ENCODE measurements around the gene COX6B1. TPM values are rescaled to one million over a fixed set of nuclear protein-coding genes. Genes with fewer than 3 reads are reported as not detected.

The COX6B1 gene
- total and polyA plus RNA-seq, 9 donors: 181 to 601 (median 254) TPM

DNA sequence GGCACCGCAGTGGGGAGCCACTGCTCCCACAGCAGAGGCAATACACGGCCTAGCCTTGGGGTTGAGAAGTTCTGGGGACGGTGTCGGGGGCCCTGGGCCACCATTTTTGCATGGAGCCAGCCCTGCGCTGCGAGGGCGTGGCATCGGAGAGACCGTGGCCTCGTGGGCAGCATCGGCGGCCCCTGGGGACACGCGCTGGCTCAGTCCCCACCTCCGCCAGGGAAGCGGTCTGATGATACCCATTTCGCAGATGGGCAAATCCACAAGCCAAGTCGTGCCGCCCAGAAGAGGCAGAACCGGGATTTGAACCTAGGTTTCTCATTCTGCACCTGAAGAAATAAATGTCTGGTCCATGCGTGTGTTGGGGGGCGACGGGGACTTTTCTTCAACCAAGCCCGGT, 17.0 kb downstream of the COX6B1 start:
- H3K4me3 ChIP-seq: no peak overlapping the region
- H3K4me1 ChIP-seq (ENCODE audit: insufficient read depth): no peaks in the 10 kb centered on the region
- H3K36me3 ChIP-seq: no peaks in the 10 kb centered on the region
- TF ChIP-seq, protein P1, sequence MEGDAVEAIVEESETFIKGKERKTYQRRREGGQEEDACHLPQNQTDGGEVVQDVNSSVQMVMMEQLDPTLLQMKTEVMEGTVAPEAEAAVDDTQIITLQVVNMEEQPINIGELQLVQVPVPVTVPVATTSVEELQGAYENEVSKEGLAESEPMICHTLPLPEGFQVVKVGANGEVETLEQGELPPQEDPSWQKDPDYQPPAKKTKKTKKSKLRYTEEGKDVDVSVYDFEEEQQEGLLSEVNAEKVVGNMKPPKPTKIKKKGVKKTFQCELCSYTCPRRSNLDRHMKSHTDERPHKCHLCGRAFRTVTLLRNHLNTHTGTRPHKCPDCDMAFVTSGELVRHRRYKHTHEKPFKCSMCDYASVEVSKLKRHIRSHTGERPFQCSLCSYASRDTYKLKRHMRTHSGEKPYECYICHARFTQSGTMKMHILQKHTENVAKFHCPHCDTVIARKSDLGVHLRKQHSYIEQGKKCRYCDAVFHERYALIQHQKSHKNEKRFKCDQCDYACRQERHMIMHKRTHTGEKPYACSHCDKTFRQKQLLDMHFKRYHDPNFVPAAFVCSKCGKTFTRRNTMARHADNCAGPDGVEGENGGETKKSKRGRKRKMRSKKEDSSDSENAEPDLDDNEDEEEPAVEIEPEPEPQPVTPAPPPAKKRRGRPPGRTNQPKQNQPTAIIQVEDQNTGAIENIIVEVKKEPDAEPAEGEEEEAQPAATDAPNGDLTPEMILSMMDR (IDR thresholded peaks at IDR 0.05): no peak
- TF ChIP-seq POLR2A (IDR thresholded peaks at IDR 0.05): no peak
- no peak for TF ChIP-seq EP300 (IDR thresholded peaks at IDR 0.05)
- H3K27ac ChIP-seq: no peak overlapping the region
- no peaks in the 10 kb centered on the region for H3K9me3 ChIP-seq
- 91 to 94% (median 94%) methylated on average over 24 of the region's 24 CpGs for WGBS, 3 donors
- no peaks in the 10 kb centered on the region for H3K27me3 ChIP-seq
- intact Hi-C loops (cut with DNase I): no loop called here
- DNase-seq: no peak

GRCh38 chr19:35665604-35666003, 17.5 kb downstream of the COX6B1 start:
- H3K4me3 ChIP-seq: no peak overlapping the region
- no peak overlapping the region for H3K27ac ChIP-seq
- no peaks in the 10 kb centered on the region for H3K9me3 ChIP-seq
- no peak for DNase-seq
- intact Hi-C loops (cut with DNase I): no loop called here
- no peaks in the 10 kb centered on the region for H3K27me3 ChIP-seq
- TF ChIP-seq, protein P1 (IDR thresholded peaks at IDR 0.05): no peak
- TF ChIP-seq EP300 (IDR thresholded peaks at IDR 0.05) (no peak), POLR2A (IDR thresholded peaks at IDR 0.05) (no peak)
- no peaks in the 10 kb centered on the region for H3K36me3 ChIP-seq
- H3K4me1 ChIP-seq (ENCODE audit: insufficient read depth): no peaks in the 10 kb centered on the region
- WGBS, 3 donors: 61 to 81% (median 61%) methylated on average over 7 of the region's 7 CpGs

DNA sequence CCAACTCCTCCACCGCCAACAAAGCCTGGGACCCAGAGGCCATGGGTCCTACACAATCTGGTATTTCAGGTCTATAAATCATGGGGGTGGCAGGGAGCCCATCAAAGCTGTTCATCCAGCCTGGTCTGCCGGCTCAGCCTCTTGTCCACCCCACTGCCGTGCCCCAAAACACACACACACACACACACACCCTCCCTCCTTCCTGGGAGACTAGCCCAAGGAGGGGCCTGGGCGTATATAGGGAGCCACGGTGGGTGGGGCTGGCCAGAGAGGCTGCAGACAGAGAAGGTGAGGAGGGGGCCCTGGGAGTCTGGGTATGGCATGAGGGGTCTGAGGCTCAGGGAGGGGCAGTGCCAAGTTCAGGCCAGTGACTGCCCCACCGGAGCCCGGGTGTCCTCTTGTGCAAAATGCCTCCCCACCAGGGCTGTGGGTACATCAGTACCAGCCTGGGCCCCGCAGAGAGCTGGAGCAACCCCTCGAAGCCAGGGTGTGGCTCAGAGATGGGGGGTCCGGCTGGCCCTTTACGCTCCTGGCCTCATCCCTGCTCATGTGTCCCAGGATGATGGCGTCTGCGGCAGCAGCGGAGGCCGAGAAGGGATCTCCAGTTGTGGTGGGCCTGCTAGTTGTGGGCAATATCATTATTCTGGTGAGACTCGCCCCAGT, 18.3 kb downstream of the COX6B1 start, which contains the start of gene UPK1A:
TSS of gene UPK1A (plus strand) at position 267 of the 663 bp plus-strand sequence. CDS start at position 563, 296 bp downstream.
- H3K4me1 ChIP-seq (ENCODE audit: insufficient read depth): no peaks in the 10 kb centered on the region
- TF ChIP-seq EP300 (IDR thresholded peaks at IDR 0.05) (no peak), POLR2A (IDR thresholded peaks at IDR 0.05) (no peak)
- TF ChIP-seq, protein P1 (IDR thresholded peaks at IDR 0.05): no peak
- H3K27ac ChIP-seq: no peak within 1 kb of the TSS
- no peak within 1 kb of the TSS for H3K4me3 ChIP-seq
- 49 to 62% (median 56%) methylated on average over 12 to 16 of the region's 16 CpGs for WGBS, 3 donors
- DNase-seq: no peak
- no peaks in the 10 kb centered on the region for H3K27me3 ChIP-seq
- no peaks in the 10 kb centered on the region for H3K9me3 ChIP-seq
- intact Hi-C loops (cut with DNase I): no loop called here
- H3K36me3 ChIP-seq: no peaks in the 10 kb centered on the region

- intact Hi-C loops (cut with DNase I): no loop called here
- no peaks in the 10 kb centered on the region for H3K9me3 ChIP-seq
- H3K36me3 ChIP-seq: no peaks in the 10 kb centered on the region
- H3K27ac ChIP-seq: no peak overlapping the region
- no peaks in the 10 kb centered on the region for H3K27me3 ChIP-seq
- H3K4me1 ChIP-seq (ENCODE audit: insufficient read depth): peaks cover 2% of the 10 kb centered on the region
- no peak overlapping the region for H3K4me3 ChIP-seq
- no peak for DNase-seq
- no peak for TF ChIP-seq POLR2A (IDR thresholded peaks at IDR 0.05)
- TF ChIP-seq, protein P1 (IDR thresholded peaks at IDR 0.05): no peak
- TF ChIP-seq EP300 (IDR thresholded peaks at IDR 0.05): no peak
- WGBS, 3 donors: 65 to 75% (median 74%) methylated on average over 6 of the region's 6 CpGs
Measured at GRCh38 chr19:35669566-35669965, 21.4 kb downstream of the COX6B1 start.
